GM23338 (cell line): ENCODE data around the gene CRYZL1. TPM values are rescaled to one million over a fixed set of nuclear protein-coding genes. Genes with fewer than 3 reads are reported as not detected.
A peak's percentile ranks its signal among the peaks of the same experiment; 100 is the strongest.

ENCODE experiments used
- ATAC-seq: fragments of 200-7000 bp; cut with Tn5 transposase; 3 replicates; pipeline ENCODE4 v1.9.1; 2020
- DNase-seq: peaks from one replicate; pipeline ENCODE4 v3.0.0-alpha.2; 2015; ENCODE audit warnings: low spot score
- H2AFZ ChIP-seq: fragments of 200-600 bp; sonication (generic); 2 replicates; pipeline ENCODE4 v1.8.0; 2016; ENCODE audit warnings: antibody characterized with exemption, mild to moderate bottlenecking, moderate library complexity
- H3F3A ChIP-seq: fragments of 200-600 bp; sonication (generic); replicated peaks from 2 replicates; pipeline ENCODE4 v1.8.0; 2017; ENCODE audit warnings: antibody characterized with exemption, mixed run types, low read depth
- H3K27ac ChIP-seq: fragments of 200-600 bp; sonication (generic); 2 replicates; pipeline ENCODE4 v1.6.1; 2016; ENCODE audit warnings: low read depth
- H3K27me3 ChIP-seq: fragments of 200-600 bp; sonication (generic); 2 replicates; pipeline ENCODE4 v1.8.0; 2016; ENCODE audit warnings: mild to moderate bottlenecking, mixed run types, moderate library complexity; ENCODE audit not compliant: insufficient read depth
- H3K36me3 ChIP-seq: fragments of 200-600 bp; sonication (generic); 2 replicates; pipeline ENCODE4 v1.8.0; 2016; ENCODE audit warnings: mild to moderate bottlenecking; ENCODE audit not compliant: insufficient read depth
- H3K4me1 ChIP-seq: fragments of 200-600 bp; sonication (generic); 2 replicates; pipeline ENCODE4 v1.8.0; 2016; ENCODE audit warnings: mild to moderate bottlenecking, moderate library complexity; ENCODE audit not compliant: insufficient read depth
- H3K4me2 ChIP-seq: fragments of 200-600 bp; sonication (generic); 2 replicates; pipeline ENCODE4 v1.7.1; 2017; ENCODE audit warnings: mixed run types
- H3K4me3 ChIP-seq: fragments of 200-600 bp; sonication (generic); 2 replicates; pipeline ENCODE4 v1.6.1; 2016; ENCODE audit warnings: mixed run types
- H3K79me2 ChIP-seq: fragments of 200-600 bp; sonication (generic); replicated peaks from 2 replicates; pipeline ENCODE4 v1.8.0; 2017; ENCODE audit warnings: mild to moderate bottlenecking; ENCODE audit not compliant: insufficient read depth
- H3K9me2 ChIP-seq: fragments of 200-600 bp; sonication (generic); 2 replicates; pipeline ENCODE4 v1.8.0; 2017; ENCODE audit not compliant: insufficient read depth
- H4K20me1 ChIP-seq: fragments of 200-600 bp; sonication (generic); replicated peaks from 2 replicates; pipeline ENCODE4 v1.8.0; 2017; ENCODE audit warnings: mild to moderate bottlenecking; ENCODE audit not compliant: insufficient read depth
- H3K27ac Mint-ChIP-seq: 2 replicates; pipeline ENCODE4 v1.8.0; 2020; ENCODE audit warnings: inconsistent platforms, mild to moderate bottlenecking, moderate library complexity, mixed read lengths
- H3K27me3 Mint-ChIP-seq: 3 replicates; pipeline ENCODE4 v1.8.0; 2022; ENCODE audit warnings: low read depth, mild to moderate bottlenecking, moderate library complexity, mixed read lengths, inconsistent platforms; ENCODE audit not compliant: insufficient read depth, poor library complexity
- H3K36me3 Mint-ChIP-seq: 3 replicates; pipeline ENCODE4 v1.8.0; 2021; ENCODE audit warnings: low read depth, mild to moderate bottlenecking, inconsistent platforms, moderate library complexity, mixed read lengths
- H3K4me1 Mint-ChIP-seq: 3 replicates; pipeline ENCODE4 v1.8.0; 2020; ENCODE audit warnings: mild to moderate bottlenecking, inconsistent platforms, mixed read lengths
- H3K4me3 Mint-ChIP-seq: 3 replicates; pipeline ENCODE4 v1.8.0; 2021; ENCODE audit warnings: moderate library complexity, mild to moderate bottlenecking, inconsistent platforms, mixed read lengths
- H3K9me3 Mint-ChIP-seq: 3 replicates; pipeline ENCODE4 v1.8.0; 2020; ENCODE audit warnings: moderate library complexity, mild to moderate bottlenecking, inconsistent platforms, mixed read lengths
- EZH2 ChIP-seq: fragments of 200-600 bp; sonication (generic); IDR thresholded peaks from one replicate; pipeline ENCODE4 v1.8.0; 2017; ENCODE audit warnings: antibody characterized with exemption, mild to moderate bottlenecking, low read depth; ENCODE audit not compliant: unreplicated experiment
- NANOG ChIP-seq: IDR thresholded peaks from 2 replicates; pipeline ENCODE4 v1.6.1; 2016; ENCODE audit warnings: antibody characterized with exemption, borderline replicate concordance
- REST ChIP-seq: IDR thresholded peaks from one replicate; pipeline ENCODE4 v1.6.1; 2018; ENCODE audit warnings: antibody characterized with exemption; ENCODE audit not compliant: unreplicated experiment
- ZNF331 ChIP-seq: fragments of 250-450 bp; sonication (Bioruptor Pico); IDR thresholded peaks from 2 replicates; pipeline ENCODE4 v1.5.0; 2020; ENCODE audit warnings: low read depth, mild to moderate bottlenecking, moderate library complexity
- polyA plus RNA-seq: library from polyadenylated mRNA; unstranded; fragments of >200 nt; fragmentation: Nextera tagmentation; extraction: Ambion mirVana; gene quantifications from 2 replicates; pipeline ENCODE4 v1.2.1, GENCODE V29; 2016
- total RNA-seq: library from RNA; depleted of rRNA; stranded (reverse); fragments of >200 nt; shearing (Covaris generic); gene quantifications from 2 replicates; pipeline ENCODE4 v1.2.3, GENCODE V29; 2014
- TF ChIP-seq, protein P1 (sequence below), 2 experiments: fragments of 200-600 bp in 1 of 2; sonication (generic) in 1 of 2; conservative IDR thresholded peaks; 2 replicates each; pipeline versions ENCODE4 v1.5.1 to v1.6.1; 2016 to 2017; ENCODE audit warnings: antibody characterized with exemption in 2 of 2, low read depth in 2 of 2, mild to moderate bottlenecking in 2 of 2, moderate library complexity in 1 of 2
- TF ChIP-seq, protein P2 (sequence below): IDR thresholded peaks from 2 replicates; pipeline ENCODE4 v1.6.1; 2016; ENCODE audit warnings: antibody characterized with exemption

CRYZL1 gene
- total and polyA plus RNA-seq, 2 experiments from 2014 or later: 23.8 to 40.5 TPM

DNA sequence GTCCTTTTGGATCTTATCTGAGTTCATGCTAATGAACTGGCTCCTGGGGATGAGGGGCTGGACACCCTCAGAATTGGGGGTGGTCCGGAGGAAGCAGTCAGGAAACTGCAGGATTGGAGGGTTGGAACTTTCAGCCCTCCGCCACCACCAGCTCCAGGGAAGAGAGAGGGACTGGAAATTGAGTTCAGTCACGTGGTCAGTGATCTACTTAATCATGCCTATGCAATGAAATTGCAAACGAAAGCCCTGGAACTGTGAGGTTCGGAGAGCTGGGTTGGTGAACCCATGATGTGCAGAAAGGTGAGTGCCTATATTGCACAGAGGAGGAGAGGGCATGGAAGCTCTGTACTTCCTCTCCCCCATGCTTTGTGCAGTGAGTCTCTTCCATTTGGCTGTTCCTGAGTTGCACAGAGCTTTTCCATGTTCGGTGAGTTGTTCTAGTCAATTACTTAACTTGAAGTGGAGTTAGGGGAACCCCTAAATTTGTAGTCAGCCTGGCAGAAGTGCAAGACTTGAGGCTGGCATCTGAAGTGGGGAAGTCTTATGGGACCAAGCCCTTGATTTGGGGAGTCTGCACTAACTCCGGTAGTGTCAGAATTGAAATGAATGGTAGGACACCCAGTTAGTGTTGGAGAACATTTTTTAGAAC is 17.5 kb upstream of the CRYZL1 start:
- DNase-seq: no peak
- peaks cover 42% of the 10 kb centered on the region for H4K20me1 ChIP-seq
- H3K36me3 ChIP-seq: no peaks in the 10 kb centered on the region
- Mint-ChIP-seq H3K9me3 (no peaks in the 10 kb centered on the region), H3K27ac (peak overlapping the region; percentile 34), H3K4me3 (no peak overlapping the region), H3K36me3 (peaks cover 10% of the 10 kb centered on the region; the same call in 2 of the 3 replicates), H3K4me1 (peaks cover 41% of the 10 kb centered on the region), H3K27me3 (peaks cover 2% of the 10 kb centered on the region)
- H3K4me1 ChIP-seq: peaks cover 13% of the 10 kb centered on the region
- no peaks in the 10 kb centered on the region for H3K27me3 ChIP-seq
- peaks cover 100% of the 10 kb centered on the region for H3K79me2 ChIP-seq
- no peak overlapping the region for H2AFZ ChIP-seq
- no peak for TF ChIP-seq ZNF331 (CRISPR knock-in tag)
- TF ChIP-seq, protein P1, sequence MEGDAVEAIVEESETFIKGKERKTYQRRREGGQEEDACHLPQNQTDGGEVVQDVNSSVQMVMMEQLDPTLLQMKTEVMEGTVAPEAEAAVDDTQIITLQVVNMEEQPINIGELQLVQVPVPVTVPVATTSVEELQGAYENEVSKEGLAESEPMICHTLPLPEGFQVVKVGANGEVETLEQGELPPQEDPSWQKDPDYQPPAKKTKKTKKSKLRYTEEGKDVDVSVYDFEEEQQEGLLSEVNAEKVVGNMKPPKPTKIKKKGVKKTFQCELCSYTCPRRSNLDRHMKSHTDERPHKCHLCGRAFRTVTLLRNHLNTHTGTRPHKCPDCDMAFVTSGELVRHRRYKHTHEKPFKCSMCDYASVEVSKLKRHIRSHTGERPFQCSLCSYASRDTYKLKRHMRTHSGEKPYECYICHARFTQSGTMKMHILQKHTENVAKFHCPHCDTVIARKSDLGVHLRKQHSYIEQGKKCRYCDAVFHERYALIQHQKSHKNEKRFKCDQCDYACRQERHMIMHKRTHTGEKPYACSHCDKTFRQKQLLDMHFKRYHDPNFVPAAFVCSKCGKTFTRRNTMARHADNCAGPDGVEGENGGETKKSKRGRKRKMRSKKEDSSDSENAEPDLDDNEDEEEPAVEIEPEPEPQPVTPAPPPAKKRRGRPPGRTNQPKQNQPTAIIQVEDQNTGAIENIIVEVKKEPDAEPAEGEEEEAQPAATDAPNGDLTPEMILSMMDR (conservative IDR thresholded peaks at IDR 0.05; ENCODE audit: low read depth in 2 of 2): no peak
- TF ChIP-seq NANOG: no peak
- no peak for TF ChIP-seq EZH2
- TF ChIP-seq, protein P2, sequence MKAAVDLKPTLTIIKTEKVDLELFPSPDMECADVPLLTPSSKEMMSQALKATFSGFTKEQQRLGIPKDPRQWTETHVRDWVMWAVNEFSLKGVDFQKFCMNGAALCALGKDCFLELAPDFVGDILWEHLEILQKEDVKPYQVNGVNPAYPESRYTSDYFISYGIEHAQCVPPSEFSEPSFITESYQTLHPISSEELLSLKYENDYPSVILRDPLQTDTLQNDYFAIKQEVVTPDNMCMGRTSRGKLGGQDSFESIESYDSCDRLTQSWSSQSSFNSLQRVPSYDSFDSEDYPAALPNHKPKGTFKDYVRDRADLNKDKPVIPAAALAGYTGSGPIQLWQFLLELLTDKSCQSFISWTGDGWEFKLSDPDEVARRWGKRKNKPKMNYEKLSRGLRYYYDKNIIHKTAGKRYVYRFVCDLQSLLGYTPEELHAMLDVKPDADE: no peak
- no peaks in the 10 kb centered on the region for H3K9me2 ChIP-seq
- no peaks in the 10 kb centered on the region; the same call in 1 of the 2 replicates for H3F3A ChIP-seq
- H3K4me3 ChIP-seq: no peak overlapping the region
- no peak overlapping the region for H3K4me2 ChIP-seq
- H3K27ac ChIP-seq: no peak overlapping the region
- ATAC-seq: no peak

DNA sequence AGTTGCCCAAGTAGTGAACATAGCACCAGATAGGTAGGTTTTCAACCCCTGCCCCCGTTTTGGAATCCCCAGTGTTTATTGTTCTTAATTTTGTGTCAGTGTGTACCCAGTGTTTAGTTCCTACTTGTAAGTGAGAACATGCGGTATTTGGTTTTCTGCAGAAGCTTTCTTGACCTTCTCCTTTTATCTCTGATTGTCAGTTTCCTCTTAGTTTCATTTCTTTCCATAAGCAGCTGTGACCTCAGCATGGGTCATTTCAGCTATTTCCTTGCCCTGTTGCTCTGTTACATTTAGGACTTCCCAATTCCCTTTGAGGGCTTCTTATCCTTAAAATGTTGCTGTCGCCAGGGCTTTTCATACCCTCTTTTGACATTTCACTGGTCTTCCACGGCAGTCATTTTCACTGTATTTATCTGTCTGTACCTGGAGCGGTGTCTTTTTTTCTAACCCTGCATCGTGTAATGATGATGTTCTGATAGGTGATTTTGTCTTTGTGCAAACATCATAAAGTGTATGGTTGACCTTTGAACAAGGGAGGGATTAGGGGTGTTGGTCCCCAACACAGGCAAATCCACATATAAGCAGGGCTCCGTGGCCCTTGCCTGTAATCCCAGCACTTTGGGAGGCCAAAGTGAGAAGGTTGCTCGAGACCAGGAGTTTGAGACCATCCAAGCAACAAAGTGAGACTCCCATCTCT is 15.7 kb upstream of the CRYZL1 start:
- H4K20me1 ChIP-seq: peaks cover 41% of the 10 kb centered on the region
- H3K4me1 ChIP-seq: peaks cover 13% of the 10 kb centered on the region
- H3K27ac Mint-ChIP-seq: 0 out of 2 replicates have a peak overlapping the region, but pooled peaks have one; percentile 5
- no peak overlapping the region for H3K4me2 ChIP-seq
- peaks cover 100% of the 10 kb centered on the region for H3K79me2 ChIP-seq
- DNase-seq: no peak
- peak overlapping the region; percentile 33; the same call in 1 of the 2 replicates for H3K27ac ChIP-seq
- H3K27me3 Mint-ChIP-seq: peaks cover 2% of the 10 kb centered on the region
- peaks cover 15% of the 10 kb centered on the region; the same call in 2 of the 3 replicates for H3K36me3 Mint-ChIP-seq
- no peak overlapping the region for H3K4me3 ChIP-seq
- H3K4me1 Mint-ChIP-seq: peaks cover 46% of the 10 kb centered on the region
- no peaks in the 10 kb centered on the region; the same call in 1 of the 2 replicates for H3F3A ChIP-seq
- no peak for ATAC-seq
- no peaks in the 10 kb centered on the region for H3K36me3 ChIP-seq
- H3K4me3 Mint-ChIP-seq: no peak overlapping the region
- no peaks in the 10 kb centered on the region for H3K27me3 ChIP-seq
- H3K9me2 ChIP-seq: no peaks in the 10 kb centered on the region
- no peak overlapping the region for H2AFZ ChIP-seq
- H3K9me3 Mint-ChIP-seq: no peaks in the 10 kb centered on the region
- TF ChIP-seq, protein P2: no peak
- TF ChIP-seq REST: no peak
